ENCODE data around the gene PHF12.
"Not testable (repeated sequence)": the region's sequence is repeated elsewhere in the genome, so short reads cannot be mapped to it uniquely, and the experiment has no call there.

PHF12 gene

GRCh38 chr17:28879886-28880571 is 71.3 kb downstream of the PHF12 start:
- H3K4me1 ChIP-seq, result no peaks in the 10 kb centered on the region
- DNase-seq, result no peak
- H3K36me3 ChIP-seq, result peaks cover 63 to 77% (median 69%) of the 10 kb centered on the region in 3 donors
- no peaks in the 10 kb centered on the region for H3K27me3 ChIP-seq
- no peaks in the 10 kb centered on the region for H3K9me3 ChIP-seq
- TF ChIP-seq, protein P1, sequence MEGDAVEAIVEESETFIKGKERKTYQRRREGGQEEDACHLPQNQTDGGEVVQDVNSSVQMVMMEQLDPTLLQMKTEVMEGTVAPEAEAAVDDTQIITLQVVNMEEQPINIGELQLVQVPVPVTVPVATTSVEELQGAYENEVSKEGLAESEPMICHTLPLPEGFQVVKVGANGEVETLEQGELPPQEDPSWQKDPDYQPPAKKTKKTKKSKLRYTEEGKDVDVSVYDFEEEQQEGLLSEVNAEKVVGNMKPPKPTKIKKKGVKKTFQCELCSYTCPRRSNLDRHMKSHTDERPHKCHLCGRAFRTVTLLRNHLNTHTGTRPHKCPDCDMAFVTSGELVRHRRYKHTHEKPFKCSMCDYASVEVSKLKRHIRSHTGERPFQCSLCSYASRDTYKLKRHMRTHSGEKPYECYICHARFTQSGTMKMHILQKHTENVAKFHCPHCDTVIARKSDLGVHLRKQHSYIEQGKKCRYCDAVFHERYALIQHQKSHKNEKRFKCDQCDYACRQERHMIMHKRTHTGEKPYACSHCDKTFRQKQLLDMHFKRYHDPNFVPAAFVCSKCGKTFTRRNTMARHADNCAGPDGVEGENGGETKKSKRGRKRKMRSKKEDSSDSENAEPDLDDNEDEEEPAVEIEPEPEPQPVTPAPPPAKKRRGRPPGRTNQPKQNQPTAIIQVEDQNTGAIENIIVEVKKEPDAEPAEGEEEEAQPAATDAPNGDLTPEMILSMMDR (IDR thresholded peaks at IDR 0.05), result no peak
- no peak overlapping the region for H3K4me3 ChIP-seq
- no peak overlapping the region for H3K27ac ChIP-seq
- intact Hi-C loops (cut with DNase I; ENCODE audit: low total_unique reads), result no loop called here

- TF ChIP-seq, protein P1 (IDR thresholded peaks at IDR 0.05), result peak in 1 of 2 experiments; percentile 14
- intact Hi-C loops (cut with DNase I; ENCODE audit: low total_unique reads), result no loop called here
- H3K27ac ChIP-seq, result no peak overlapping the region
- no peak for DNase-seq
- H3K4me1 ChIP-seq, result no peaks in the 10 kb centered on the region
- H3K4me3 ChIP-seq, result no peak overlapping the region
- no peaks in the 10 kb centered on the region for H3K27me3 ChIP-seq
- peaks cover 53 to 67% (median 60%) of the 10 kb centered on the region in 3 donors for H3K36me3 ChIP-seq
- H3K9me3 ChIP-seq, result no peaks in the 10 kb centered on the region
Observed at GRCh38 chr17:28878981-28879380, 72.3 kb downstream of the PHF12 start.

DNA sequence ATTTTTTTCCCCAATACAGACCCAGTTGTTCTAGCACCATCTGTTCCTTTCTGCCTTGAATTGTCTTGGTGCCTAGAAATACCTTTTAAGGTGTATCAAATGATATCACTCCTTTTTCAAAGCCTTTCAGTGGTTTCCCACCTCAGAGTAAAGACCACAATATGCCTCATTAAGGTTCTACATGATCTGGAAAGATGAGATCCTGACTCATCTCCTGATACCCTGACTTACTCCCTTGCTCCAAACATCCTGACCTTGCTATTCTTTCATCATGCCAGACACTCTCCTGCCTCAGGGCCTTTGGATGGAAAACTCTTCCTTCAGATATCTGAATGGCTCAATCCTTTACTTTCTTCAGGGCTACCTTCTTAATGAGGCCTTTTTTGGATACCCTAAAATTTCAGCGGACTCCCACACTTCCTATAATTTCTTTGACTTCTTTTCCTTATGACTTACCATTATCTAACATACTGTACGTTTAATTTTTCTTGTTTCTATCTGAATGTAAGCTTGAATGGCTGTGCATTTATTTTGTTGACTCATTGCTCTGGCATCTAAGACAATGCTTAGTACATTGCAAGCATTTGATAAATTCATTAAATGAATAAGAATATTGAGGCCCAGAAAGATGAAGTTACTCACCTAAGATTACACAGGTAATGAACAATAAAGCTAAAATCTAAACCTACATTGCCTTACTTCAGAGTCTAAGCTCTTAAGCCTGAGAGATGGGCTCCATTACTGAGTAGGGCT is 73.0 kb downstream of the PHF12 start:
- Histone ChIP-seq H3K4me3 (no peak overlapping the region), H3K27me3 (no peaks in the 10 kb centered on the region), H3K9me3 (no peaks in the 10 kb centered on the region), H3K36me3 (peaks cover 46 to 60% (median 53%) of the 10 kb centered on the region in 3 donors), H3K4me1 (no peaks in the 10 kb centered on the region), H3K27ac (no peak overlapping the region)
- TF ChIP-seq, protein P1 (IDR thresholded peaks at IDR 0.05), result no peak
- intact Hi-C loops (cut with DNase I; ENCODE audit: low total_unique reads), result no loop called here
- no peak for DNase-seq

DNA sequence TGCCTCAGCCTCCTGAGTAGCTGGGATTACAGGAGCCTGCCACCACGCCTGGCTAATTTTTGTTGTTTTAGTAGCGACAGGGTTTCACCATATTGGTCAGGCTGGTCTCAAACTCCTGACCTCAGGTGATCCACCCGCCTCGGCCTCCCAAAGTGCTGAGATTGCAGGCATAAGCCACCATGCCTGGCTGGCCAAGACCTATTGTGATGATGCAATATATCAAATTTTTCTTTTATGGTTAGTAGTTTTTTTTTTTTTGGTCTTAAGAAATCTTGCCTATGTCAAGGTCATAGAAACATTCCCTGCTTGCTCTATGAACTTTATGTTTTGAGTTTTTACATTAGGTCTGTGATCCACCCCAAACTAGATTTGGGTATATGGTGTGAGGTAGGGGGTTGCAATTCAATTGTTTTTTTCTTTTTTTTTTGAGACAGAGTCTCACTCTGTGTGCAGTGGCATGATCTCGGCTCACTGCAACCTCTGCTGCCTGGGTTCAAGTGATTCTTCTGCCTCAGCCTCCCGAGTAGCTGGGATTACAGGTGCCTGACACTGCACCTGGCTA is 74.1 kb downstream of the PHF12 start:
- DNase-seq; H3K9me3 ChIP-seq; H3K27ac ChIP-seq; H3K4me3 ChIP-seq; intact Hi-C loops (cut with DNase I; ENCODE audit: low total_unique reads); H3K4me1 ChIP-seq; H3K27me3 ChIP-seq: not testable (repeated sequence)
- peaks cover 37 to 49% (median 42%) of the 10 kb centered on the region in 3 donors for H3K36me3 ChIP-seq

DNA sequence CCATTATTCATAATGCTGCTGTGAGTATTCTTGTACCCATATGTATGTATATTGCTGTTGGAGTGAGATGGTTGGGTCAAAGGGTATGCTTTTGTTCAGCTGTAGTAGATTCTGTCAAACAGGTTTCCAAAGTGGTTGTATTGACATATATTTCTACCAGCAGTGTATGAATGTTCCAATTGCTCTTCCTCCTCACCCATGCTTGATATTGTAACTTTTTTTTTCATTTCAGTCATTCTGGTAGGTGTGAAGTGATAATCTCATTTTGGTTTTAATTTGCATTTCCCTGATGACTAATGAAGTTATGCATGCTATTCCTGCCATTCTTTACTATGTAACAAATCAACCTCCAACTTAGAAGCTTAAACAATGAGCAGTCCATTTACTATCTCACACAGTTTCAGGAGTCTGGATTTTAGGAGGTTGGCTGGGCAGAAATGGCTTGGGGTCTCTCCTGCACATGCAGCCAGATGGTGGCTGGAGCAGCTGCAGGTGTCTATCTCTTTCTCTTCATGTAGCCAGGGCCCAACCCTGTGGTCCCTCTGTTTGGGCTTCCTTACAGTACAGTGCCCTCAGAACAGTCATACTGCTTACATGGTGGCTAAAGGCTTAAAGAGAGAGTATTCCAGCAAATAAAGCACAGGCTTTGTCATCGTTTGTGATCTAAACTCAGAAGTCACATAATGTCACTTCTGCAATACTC is 75.3 kb downstream of the PHF12 start:
- DNase-seq, result no peak
- H3K27me3 ChIP-seq, result no peaks in the 10 kb centered on the region
- H3K9me3 ChIP-seq, result no peaks in the 10 kb centered on the region
- intact Hi-C loops (cut with DNase I; ENCODE audit: low total_unique reads), result no loop called here
- no peaks in the 10 kb centered on the region for H3K4me1 ChIP-seq
- TF ChIP-seq, protein P1 (IDR thresholded peaks at IDR 0.05), result no peak
- peaks cover 24 to 37% (median 30%) of the 10 kb centered on the region in 3 donors for H3K36me3 ChIP-seq
- no peak overlapping the region for H3K27ac ChIP-seq
- H3K4me3 ChIP-seq, result no peak overlapping the region
